ENCODE measurements around the gene MCTS1.
"Not testable (repeated sequence)": the region's sequence is repeated elsewhere in the genome, so short reads cannot be mapped to it uniquely, and the experiment has no call there.

The MCTS1 gene

GRCh38 chrX:120629667-120630537 is 26.0 kb downstream of the MCTS1 start, which contains the start of gene C1GALT1C1:
TSS of gene C1GALT1C1 (minus strand) at chrX:120630054. CDS start at chrX:120627166, 2,888 bp downstream.
- peak; percentile 93 for DNase-seq

DNA sequence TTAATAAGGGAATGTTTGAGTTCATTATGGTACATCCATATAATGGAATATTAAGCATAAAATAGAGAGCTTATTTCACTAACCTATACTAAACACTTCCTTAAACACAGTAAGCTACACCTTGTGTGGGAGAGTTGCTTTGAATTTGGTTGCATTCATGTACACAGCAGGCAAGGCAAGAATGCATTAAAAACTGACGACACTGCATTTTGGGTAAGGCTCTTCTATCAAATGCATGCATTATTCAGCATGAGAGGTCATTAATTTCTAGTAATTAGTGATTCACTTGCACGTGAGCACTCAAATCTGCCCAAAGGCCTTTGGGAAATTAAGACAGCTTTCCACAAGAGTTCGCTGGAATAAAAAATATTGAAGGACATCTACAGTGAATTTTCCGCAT is 34.7 kb downstream of the MCTS1 start:
- DNase-seq = no peak

- DNase-seq = no peak
These were observed 39.0 kb downstream of the MCTS1 start for GRCh38 chrX:120642871-120643270.

- no peak for DNase-seq
These were observed 43.2 kb downstream of the MCTS1 start for GRCh38 chrX:120647127-120647526.

- not testable (repeated sequence) for DNase-seq
These were observed 48.4 kb downstream of the MCTS1 start for GRCh38 chrX:120652256-120652655.

DNA sequence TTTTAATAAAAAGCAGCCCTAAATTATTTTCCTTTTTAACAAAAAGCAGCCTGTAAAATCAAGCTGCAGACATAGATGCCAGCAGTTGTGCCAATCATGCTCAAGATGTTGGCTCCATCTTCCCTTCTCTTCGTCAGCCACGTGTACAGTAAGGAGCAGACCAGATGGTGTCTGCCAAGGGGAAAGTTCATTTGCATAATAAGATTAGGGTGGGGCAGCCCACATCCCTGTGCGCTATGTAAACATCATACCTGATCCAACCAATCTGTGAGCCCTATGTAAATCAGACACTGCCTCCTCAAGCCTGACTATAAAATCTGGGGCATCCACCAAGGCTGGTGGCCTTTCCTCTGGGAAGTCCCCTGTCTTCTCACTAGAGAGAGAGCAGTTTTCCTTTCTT is 49.1 kb downstream of the MCTS1 start:
- DNase-seq = no peak

DNA sequence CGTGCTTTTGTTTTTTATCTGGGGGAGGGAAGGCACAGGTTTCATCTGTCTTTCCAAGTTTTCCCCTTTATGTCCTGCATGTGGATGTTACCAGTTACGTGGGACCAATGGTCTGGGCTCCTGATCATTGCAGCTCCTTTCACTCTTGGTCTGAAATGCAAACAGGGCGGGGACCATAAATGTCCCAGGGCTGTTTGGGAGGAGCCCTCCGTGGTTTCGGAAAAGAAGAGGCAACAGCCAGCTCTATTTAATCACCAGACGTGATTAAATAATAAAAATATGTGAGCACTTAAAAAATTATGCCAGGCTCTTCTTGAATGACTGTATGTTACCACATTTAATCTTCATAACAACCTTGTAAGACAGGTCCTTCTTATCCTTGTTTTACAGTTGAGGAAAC is 56.7 kb downstream of the MCTS1 start:
- DNase-seq = no peak
